ENCODE data around the gene CD9.
"Not testable (repeated sequence)": the region's sequence is repeated elsewhere in the genome, so short reads cannot be mapped to it uniquely, and the experiment has no call there.

The CD9 gene, protein sequence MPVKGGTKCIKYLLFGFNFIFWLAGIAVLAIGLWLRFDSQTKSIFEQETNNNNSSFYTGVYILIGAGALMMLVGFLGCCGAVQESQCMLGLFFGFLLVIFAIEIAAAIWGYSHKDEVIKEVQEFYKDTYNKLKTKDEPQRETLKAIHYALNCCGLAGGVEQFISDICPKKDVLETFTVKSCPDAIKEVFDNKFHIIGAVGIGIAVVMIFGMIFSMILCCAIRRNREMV

GRCh38 chr12:6200256-6201212, at the start of gene CD9:
Gene CD9, plus strand, starts transcription at chr12:6200400. Its CDS starts 100 bp downstream, at chr12:6200500.
- H3K9me3 Mint-ChIP-seq: no peaks in the 10 kb centered on the region
- peak; percentile 65 for DNase-seq
- peaks cover 36% of the 10 kb centered on the region for H3K4me1 Mint-ChIP-seq (ENCODE audit: low read depth)
- peaks cover 56% of the 10 kb centered on the region for H3K27me3 Mint-ChIP-seq
- no peaks in the 10 kb centered on the region for H3K36me3 Mint-ChIP-seq (ENCODE audit: low read depth)
- H3K27ac Mint-ChIP-seq: no peak within 1 kb of the TSS
- peak within 1 kb of the TSS; percentile 73 for H3K4me3 Mint-ChIP-seq

GRCh38 chr12:6154730-6155459, 45.3 kb upstream of the CD9 start:
- H3K4me1 Mint-ChIP-seq (ENCODE audit: low read depth): peaks cover 13% of the 10 kb centered on the region

GRCh38 chr12:6157482-6157881, 42.7 kb upstream of the CD9 start:
- peaks cover 14% of the 10 kb centered on the region for H3K4me1 Mint-ChIP-seq (ENCODE audit: low read depth)
- no peaks in the 10 kb centered on the region for H3K27me3 Mint-ChIP-seq

More at GRCh38 chr12:6154730-6155459, 45.3 kb upstream of the CD9 start:
- Mint-ChIP-seq H3K9me3 (no peaks in the 10 kb centered on the region), H3K36me3 (ENCODE audit: low read depth) (no peaks in the 10 kb centered on the region), H3K27me3 (no peaks in the 10 kb centered on the region), H3K4me3 (no peak overlapping the region), H3K27ac (no peak overlapping the region)
- DNase-seq: no peak

DNA sequence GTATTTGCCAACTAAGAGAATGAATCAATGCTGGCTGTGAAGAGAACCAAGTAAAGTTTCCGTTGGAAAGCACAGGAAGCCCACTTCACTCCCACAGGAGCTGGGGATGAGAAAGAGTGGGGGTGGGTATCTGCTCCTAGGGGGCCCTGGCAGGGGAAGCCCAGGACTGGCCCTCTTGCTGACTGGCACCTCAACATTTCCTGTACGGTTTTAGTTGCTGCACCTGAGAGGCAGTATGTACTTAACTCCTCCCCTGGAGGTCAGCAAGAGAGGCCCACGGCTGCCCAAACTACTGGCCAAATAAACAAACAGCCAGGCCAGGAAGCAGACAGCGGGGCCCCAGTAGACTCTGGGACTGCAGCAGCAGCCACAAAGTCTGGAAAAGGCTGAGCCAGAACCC, 41.9 kb upstream of the CD9 start:
- no peak overlapping the region for H3K4me3 Mint-ChIP-seq
- no peak overlapping the region for H3K27ac Mint-ChIP-seq
- H3K4me1 Mint-ChIP-seq (ENCODE audit: low read depth): peaks cover 14% of the 10 kb centered on the region
- H3K9me3 Mint-ChIP-seq: no peaks in the 10 kb centered on the region
- no peaks in the 10 kb centered on the region for H3K36me3 Mint-ChIP-seq (ENCODE audit: low read depth)
- no peak for DNase-seq
- no peaks in the 10 kb centered on the region for H3K27me3 Mint-ChIP-seq

More at GRCh38 chr12:6157482-6157881, 42.7 kb upstream of the CD9 start:
- Mint-ChIP-seq H3K36me3 (ENCODE audit: low read depth) (no peaks in the 10 kb centered on the region), H3K27ac (no peak overlapping the region), H3K9me3 (no peaks in the 10 kb centered on the region), H3K4me3 (no peak overlapping the region)
- DNase-seq: no peak

GRCh38 chr12:6158749-6159148, 41.5 kb upstream of the CD9 start:
- Mint-ChIP-seq H3K4me1 (ENCODE audit: low read depth) (peaks cover 14% of the 10 kb centered on the region), H3K9me3 (no peaks in the 10 kb centered on the region), H3K27ac (no peak overlapping the region), H3K4me3 (no peak overlapping the region), H3K27me3 (no peaks in the 10 kb centered on the region), H3K36me3 (ENCODE audit: low read depth) (no peaks in the 10 kb centered on the region)
- no peak for DNase-seq

DNA sequence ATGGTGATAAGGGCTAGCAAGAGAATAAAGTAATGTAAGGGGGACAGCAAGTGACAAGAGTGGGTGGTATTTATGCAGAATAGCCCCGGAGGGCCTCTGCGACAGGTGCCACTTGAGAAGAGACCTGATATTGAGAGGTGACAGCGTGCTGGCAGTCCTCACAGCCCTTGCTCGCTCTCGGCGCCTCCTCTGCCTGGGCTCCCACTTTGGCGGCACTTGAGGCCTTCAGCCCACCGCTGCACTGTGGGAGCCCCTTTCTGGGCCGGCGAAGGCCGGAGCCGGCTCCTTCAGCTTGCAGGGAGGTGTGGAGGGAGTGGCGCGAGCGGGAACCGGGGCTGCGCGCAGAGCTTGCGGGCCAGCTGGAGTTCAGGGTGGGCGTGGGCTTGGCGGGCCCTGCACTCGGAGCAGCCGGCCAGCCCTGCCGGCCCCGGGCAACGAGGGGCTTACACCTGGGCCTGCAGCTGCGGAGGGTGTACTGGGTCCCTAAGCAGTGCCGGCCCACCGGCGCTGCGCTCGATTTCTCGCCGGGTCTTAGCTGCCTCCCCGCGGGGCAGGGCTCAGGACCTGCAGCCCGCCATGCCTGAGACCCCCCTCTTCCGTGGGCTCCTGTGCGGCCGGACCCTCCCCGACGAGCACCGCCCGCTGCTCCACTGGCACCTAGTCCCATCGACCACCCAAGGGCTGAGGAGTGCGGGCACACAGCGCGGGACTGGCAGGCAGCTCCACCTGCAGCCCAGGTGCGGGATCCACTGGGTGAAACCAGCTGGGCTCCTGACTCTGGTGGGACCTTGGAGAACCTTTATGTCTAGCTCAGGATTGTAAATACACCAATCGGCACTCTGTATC, 40.8 kb upstream of the CD9 start:
- H3K27ac Mint-ChIP-seq; H3K4me3 Mint-ChIP-seq; DNase-seq; H3K9me3 Mint-ChIP-seq; H3K36me3 Mint-ChIP-seq (ENCODE audit: low read depth); H3K27me3 Mint-ChIP-seq: not testable (repeated sequence)
- peaks cover 14% of the 10 kb centered on the region for H3K4me1 Mint-ChIP-seq (ENCODE audit: low read depth)

DNA sequence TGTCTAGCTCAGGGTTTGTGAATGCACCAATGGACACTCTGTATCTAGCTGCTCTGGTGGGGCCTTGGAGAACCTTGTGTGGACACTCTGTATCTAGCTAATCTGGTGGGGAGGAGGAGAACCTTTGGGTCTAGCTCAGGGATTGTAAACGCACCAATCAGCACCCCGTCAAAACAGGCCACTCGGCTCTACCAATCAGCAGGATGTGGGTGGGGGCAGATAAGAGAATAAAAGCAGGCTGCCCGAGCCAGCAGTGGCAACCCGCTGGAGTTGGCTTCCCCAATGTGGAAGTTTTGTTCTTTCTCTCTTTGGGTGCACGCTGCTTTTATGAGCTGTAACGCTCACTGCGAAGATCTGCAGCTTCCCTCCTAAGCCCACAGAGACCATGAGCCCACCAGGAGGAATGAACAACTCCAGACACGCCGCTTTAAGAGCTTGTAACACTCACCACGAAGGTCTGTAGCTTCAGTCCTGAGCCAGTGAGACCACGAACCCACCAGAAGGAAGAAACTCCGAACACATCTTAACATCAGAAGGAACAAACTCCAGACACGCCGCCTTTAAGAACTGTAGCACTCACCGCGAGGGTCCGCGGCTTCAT, 40.1 kb upstream of the CD9 start:
- H3K4me3 Mint-ChIP-seq, H3K27ac Mint-ChIP-seq: not testable (repeated sequence)

DNA sequence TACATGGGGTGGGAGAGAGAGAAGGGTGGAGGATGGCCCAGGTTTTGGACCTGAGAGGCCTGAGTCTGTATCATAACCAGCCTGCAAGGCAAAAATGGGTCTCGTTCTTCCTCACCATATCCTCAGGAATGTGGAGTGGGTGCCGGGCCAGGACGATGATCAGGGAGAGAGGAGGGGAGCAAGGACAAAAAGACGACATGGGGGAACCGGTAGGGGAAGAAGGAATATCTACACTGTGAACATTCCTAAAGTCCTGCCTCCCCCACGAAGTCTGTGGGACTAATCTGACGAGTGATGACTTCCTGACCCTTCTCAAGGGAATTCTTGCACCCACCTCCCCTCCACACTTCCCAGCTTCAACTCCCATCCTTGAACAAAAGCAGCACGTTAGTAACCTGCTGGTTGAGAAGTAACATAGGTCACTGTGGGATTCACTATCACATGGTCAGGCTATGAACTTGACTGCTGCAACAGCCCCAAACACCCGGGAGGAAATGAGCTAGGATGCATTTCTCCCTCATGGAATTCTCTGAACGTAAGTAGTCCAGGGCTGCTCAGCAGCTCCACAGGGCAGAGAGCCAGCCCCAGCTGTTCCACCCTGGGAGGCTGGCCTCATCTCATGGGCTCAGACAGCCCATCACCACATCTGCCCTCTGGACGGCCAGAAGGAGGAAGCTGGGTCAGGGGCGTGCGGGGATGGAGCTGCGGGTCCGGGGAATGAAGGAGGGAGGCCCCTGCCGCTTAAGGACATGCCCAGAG, 38.9 kb upstream of the CD9 start:
- H3K27ac Mint-ChIP-seq: no peak overlapping the region
- H3K9me3 Mint-ChIP-seq: no peaks in the 10 kb centered on the region
- no peaks in the 10 kb centered on the region for H3K36me3 Mint-ChIP-seq (ENCODE audit: low read depth)
- H3K4me3 Mint-ChIP-seq: no peak overlapping the region
- no peaks in the 10 kb centered on the region for H3K27me3 Mint-ChIP-seq
- peaks cover 21% of the 10 kb centered on the region for H3K4me1 Mint-ChIP-seq (ENCODE audit: low read depth)
- no peak for DNase-seq

More for the DNA sequence above, 40.1 kb upstream of the CD9 start:
- H3K27me3 Mint-ChIP-seq; H3K36me3 Mint-ChIP-seq (ENCODE audit: low read depth); H3K9me3 Mint-ChIP-seq; DNase-seq: not testable (repeated sequence)
- H3K4me1 Mint-ChIP-seq (ENCODE audit: low read depth): peaks cover 14% of the 10 kb centered on the region

- H3K4me3 Mint-ChIP-seq: no peak overlapping the region
- peaks cover 35% of the 10 kb centered on the region for H3K4me1 Mint-ChIP-seq (ENCODE audit: low read depth)
- DNase-seq: no peak
- H3K36me3 Mint-ChIP-seq (ENCODE audit: low read depth): no peaks in the 10 kb centered on the region
- no peak overlapping the region for H3K27ac Mint-ChIP-seq
- no peaks in the 10 kb centered on the region for H3K27me3 Mint-ChIP-seq
- H3K9me3 Mint-ChIP-seq: no peaks in the 10 kb centered on the region
These were observed 36.7 kb upstream of the CD9 start for GRCh38 chr12:6163416-6164060.

DNA sequence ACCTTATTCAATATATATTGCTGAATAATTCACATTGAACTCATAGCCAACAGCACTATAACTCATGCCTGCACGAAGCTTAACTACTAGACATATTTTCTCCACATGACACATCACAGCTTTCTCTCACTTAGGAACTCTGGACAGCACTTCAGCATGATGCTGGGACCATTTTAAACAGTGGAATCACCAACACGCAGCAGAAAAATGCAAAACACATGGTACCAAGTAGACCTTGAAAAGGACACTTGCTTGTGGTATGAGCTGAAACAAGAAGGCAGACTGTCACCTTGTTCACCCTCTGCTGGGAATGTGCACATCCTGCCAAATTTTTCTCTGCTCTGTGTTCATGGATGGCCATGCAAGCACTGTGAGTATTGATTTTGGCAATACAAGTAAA, 34.8 kb upstream of the CD9 start:
- no peak for DNase-seq
- Mint-ChIP-seq H3K27ac (peak overlapping the region; percentile 13), H3K9me3 (no peaks in the 10 kb centered on the region), H3K4me3 (no peak overlapping the region), H3K4me1 (ENCODE audit: low read depth) (peaks cover 42% of the 10 kb centered on the region), H3K36me3 (ENCODE audit: low read depth) (no peaks in the 10 kb centered on the region), H3K27me3 (no peaks in the 10 kb centered on the region)

DNA sequence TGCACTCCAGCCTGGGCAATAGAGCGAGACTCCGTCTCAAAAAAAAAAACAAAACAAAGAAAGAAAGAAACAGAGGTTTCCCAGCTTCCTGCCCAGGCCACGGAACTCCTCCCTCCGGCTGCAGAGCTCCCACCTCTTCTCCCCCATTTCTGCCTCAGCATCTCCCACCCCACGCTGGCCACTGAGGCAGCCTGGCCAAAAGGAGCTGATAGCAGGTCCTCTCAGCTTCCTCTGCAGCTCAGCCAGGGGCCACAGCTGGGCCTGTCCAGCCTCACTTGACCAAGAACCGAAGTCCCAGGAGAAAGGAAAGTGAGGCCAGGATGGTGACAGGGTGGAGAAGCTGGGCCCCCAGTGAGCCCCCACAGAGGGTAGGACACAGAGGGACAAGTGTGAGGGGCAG, 33.4 kb upstream of the CD9 start:
- Mint-ChIP-seq H3K27me3 (no peaks in the 10 kb centered on the region), H3K27ac (peak overlapping the region; percentile 95), H3K9me3 (no peaks in the 10 kb centered on the region), H3K4me3 (no peak overlapping the region), H3K36me3 (ENCODE audit: low read depth) (no peaks in the 10 kb centered on the region), H3K4me1 (ENCODE audit: low read depth) (peaks cover 42% of the 10 kb centered on the region)
- DNase-seq: peak; percentile 40

DNA sequence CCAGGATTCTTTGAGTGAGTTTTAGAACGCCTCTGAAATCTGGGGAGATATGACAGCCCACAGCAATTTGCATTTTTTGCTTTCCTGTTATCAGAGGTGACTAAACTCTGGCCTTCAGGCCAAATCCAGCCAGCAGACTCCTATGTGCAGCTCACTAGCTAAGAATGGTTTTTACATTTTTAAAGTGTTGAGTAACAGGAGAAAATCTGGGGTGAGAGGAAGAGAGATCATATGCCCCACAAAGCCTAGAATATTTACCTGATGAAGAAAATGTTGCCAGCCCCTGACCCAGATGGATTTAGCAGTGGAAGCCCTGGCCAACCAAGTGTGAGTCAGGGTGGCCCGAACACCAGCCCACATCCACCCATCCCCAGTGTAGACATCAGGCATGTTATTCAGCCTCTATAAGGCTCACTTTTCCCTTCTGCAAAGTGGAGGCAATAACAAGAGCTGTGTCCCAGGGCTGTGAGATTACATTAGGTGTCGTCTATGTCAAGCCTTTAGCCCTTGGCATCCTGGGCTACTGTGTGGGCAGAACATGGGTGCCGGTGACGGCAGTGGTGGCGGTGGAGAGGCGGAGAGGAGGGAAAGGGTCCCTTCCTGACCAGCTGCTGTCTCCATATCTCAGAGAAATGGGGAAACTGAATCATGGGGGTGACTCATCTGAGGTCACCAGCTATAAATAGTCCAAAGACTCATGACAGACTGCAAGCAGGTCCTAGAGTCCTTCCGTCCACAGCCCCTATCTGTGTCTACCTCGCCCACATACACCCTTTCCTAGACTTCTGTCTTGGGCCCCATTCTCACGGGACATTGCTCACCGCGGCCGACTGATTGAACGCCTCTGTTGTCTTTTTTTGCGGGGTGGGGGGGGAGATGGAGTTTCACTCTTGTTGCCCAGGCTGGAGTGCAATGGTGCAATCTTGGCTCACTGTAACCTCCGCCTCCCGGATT, 32.6 kb upstream of the CD9 start:
- no peaks in the 10 kb centered on the region for H3K27me3 Mint-ChIP-seq

More for the DNA sequence above, 32.6 kb upstream of the CD9 start:
- Mint-ChIP-seq H3K4me3 (peak overlapping the region; percentile 47), H3K4me1 (ENCODE audit: low read depth) (peaks cover 42% of the 10 kb centered on the region), H3K9me3 (no peaks in the 10 kb centered on the region), H3K27ac (peak overlapping the region; percentile 95), H3K36me3 (ENCODE audit: low read depth) (no peaks in the 10 kb centered on the region)
- DNase-seq: peak; percentile 77

Measured in activated T-cell treated with anti-CD3 and anti-CD28 coated beads, Interleukin-2, amount 50 U/mL, for 24 hours (primary cell).